Caco-2 (cell line): Measurements from ENCODE around the gene SLC17A9. TPM values are rescaled to one million over a fixed set of nuclear protein-coding genes. Genes with fewer than 3 reads are reported as not detected.

Experiments
- BruUV-seq: library from RNA; stranded (reverse); fragments of 400-500 nt; replicated peaks from 2 replicates; lab custom pipeline; 2021; lab: Mats Ljungman, UMichigan
- CTCF ChIA-PET: fragments of 300-600 bp; sonication (Branson Sonifier 250); formaldehyde crosslinking; loops from one replicate; lab custom pipeline; 2022; ENCODE audit warnings: antibody characterized with exemption; lab: Charles Lee
- POLR2A ChIA-PET: fragments of 300-600 bp; sonication (Branson Sonifier 250); formaldehyde crosslinking; loops from one replicate; lab custom pipeline; 2022; ENCODE audit warnings: antibody characterized with exemption; lab: Charles Lee
- DNase-seq, 2 experiments: peaks; one replicate each; pipeline versions ENCODE4 v3.0.0 to v3.0.0-alpha.2; 2020 to 2022
- H3K27me3 ChIP-seq: replicated peaks from 2 replicates; pipeline ENCODE4 v1.6.0; 2011; ENCODE audit warnings: low read length; ENCODE audit not compliant: control insufficient read depth, insufficient read depth
- H3K36me3 ChIP-seq: 2 replicates; pipeline ENCODE4 v1.5.1; 2011; ENCODE audit warnings: low read length; ENCODE audit not compliant: control insufficient read depth, insufficient read depth
- H3K4me1 ChIP-seq: fragments of 250-450 bp; sonication (Bioruptor Pico); 2 replicates; pipeline ENCODE4 v1.5.1; 2020; ENCODE audit warnings: mild to moderate bottlenecking
- H3K4me3 ChIP-seq: 2 replicates; pipeline ENCODE4 v1.5.1; 2011; ENCODE audit warnings: low read depth, mild to moderate bottlenecking, control low read depth, low read length
- H3K9me3 ChIP-seq: fragments of 250-450 bp; sonication (Bioruptor Pico); 2 replicates; pipeline ENCODE4 v1.5.1; 2020; ENCODE audit warnings: mild to moderate bottlenecking, moderate library complexity
- H3K27ac Mint-ChIP-seq: one replicate; pipeline ENCODE4 v1.8.0; 2022; ENCODE audit warnings: mixed read lengths; ENCODE audit not compliant: unreplicated experiment
- H3K27me3 Mint-ChIP-seq: one replicate; pipeline ENCODE4 v1.8.0; 2022; ENCODE audit warnings: mixed read lengths; ENCODE audit not compliant: insufficient read depth, unreplicated experiment
- H3K36me3 Mint-ChIP-seq: one replicate; pipeline ENCODE4 v1.8.0; 2022; ENCODE audit warnings: mild to moderate bottlenecking, mixed read lengths; ENCODE audit not compliant: insufficient read depth, unreplicated experiment
- H3K4me1 Mint-ChIP-seq: one replicate; pipeline ENCODE4 v1.8.0; 2022; ENCODE audit warnings: low read depth, mixed read lengths; ENCODE audit not compliant: unreplicated experiment
- H3K4me3 Mint-ChIP-seq: one replicate; pipeline ENCODE4 v1.8.0; 2022; ENCODE audit warnings: mild to moderate bottlenecking, moderate library complexity, mixed read lengths; ENCODE audit not compliant: unreplicated experiment
- H3K9me3 Mint-ChIP-seq: one replicate; pipeline ENCODE4 v1.8.0; 2022; ENCODE audit warnings: mixed read lengths; ENCODE audit not compliant: unreplicated experiment
- intact Hi-C: fragments of 100-400 bp; cut with micrococcal nuclease; formaldehyde crosslinking; loops from one replicate; pipeline ENCODE4 v1.10.0; 2022; ENCODE audit not compliant: unreplicated experiment
- total RNA-seq: library from RNA; stranded (reverse); gene quantifications from 2 replicates; pipeline ENCODE4 v1.2.3, GENCODE V29; 2022
- TF ChIP-seq, protein P1 (sequence below), 2 experiments: fragments of 200-600 bp in 1 of 2; IDR thresholded peaks; 1 replicate in 1 of 2; 2 replicates in 1 of 2; pipeline versions ENCODE4 v1.5.1 to v1.8.0; 2011 to 2022; ENCODE audit warnings: antibody characterized with exemption in 1 of 2, control low read depth in 1 of 2, inconsistent platforms in 1 of 2, low read depth in 1 of 2, low read length in 1 of 2, mild to moderate bottlenecking in 1 of 2, moderate library complexity in 1 of 2; ENCODE audit not compliant: insufficient read depth in 1 of 2, severe bottlenecking in 1 of 2, unreplicated experiment in 1 of 2

Gene SLC17A9
- total RNA-seq, 1 experiment from 2014 or later, result 64.7 TPM

DNA sequence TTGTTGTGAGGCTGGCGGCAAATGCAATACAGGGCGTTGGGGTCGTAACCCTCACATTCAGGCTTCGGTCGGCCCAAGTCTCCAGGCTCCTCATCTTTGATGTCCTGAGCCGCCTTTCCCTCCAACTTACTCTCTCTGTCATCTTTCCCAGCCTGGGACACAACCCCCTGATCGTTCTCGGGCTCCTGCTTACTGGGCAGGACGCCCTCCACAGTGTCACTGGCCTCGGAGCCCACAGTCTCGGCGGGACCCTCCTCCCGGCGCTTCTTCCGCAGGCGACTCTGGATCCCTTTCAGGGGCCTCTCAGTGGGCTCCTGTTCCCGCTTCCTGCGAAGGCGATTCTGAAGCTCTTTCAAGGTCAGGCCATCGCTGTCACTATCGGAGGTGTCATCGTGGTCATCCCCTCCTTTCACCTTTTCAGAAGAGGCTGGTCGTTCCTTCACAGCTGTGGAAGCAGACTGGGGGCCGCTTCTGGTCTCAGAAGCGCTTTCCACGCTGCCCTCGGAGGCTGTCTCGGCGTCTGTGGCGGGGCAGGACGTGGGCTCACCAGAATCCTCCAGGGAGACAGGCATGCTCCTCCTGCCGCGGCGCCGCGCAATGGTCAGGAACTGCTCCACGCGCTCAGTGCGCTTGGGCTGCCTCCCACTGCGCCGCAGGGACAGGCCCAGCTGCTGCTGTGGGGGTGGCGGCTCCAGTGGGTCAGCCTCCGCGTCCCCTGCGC, 41.6 kb upstream of the SLC17A9 start:
- peaks cover 21% of the 10 kb centered on the region for H3K36me3 ChIP-seq
- CTCF ChIA-PET, result interaction anchor here (0.5 kb wide), 1 partner anchor 109 kb away, joined by 3 read pairs; no protein-coding TSS in a partner anchor

DNA sequence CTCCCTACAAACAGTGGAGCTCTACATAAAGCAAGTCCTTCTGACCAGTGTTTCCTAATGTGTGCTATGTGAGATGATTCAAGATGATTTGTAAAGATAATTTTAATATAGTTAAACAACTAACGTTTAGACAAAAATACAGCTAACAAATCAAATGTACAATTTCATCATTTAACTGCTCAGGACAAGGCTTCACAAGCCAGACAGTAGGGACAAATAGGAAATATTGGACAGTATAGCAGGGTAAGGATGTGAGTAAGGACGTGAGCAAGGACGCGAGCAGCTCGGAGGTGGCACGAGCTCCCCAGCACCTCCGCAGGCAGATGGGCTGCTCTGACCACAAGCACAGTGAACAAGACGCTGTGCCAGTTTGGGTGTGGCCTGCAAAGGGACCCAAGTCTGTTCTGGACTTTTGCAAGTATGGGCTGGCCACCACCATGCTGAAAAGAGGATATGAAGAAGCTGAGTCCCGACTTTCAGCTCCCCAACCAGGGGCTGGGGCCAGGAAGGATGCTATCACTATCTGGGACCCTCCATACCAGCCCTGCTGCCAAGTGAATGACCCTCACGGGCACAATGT, 40.7 kb upstream of the SLC17A9 start:
- no peaks in the 10 kb centered on the region for H3K27me3 Mint-ChIP-seq
- POLR2A ChIA-PET, result interaction anchor here (1.0 kb wide), 1 partner anchor 118 kb away, joined by 4 read pairs; no protein-coding TSS in a partner anchor
- H3K4me3 Mint-ChIP-seq, result no peak overlapping the region
- no peak overlapping the region for H3K4me3 ChIP-seq
- peak in 1 of 2 experiments; percentile 34 for DNase-seq
- H3K4me1 Mint-ChIP-seq, result peaks cover 21% of the 10 kb centered on the region
- no peaks in the 10 kb centered on the region for H3K9me3 ChIP-seq
- no peak overlapping the region for H3K27ac Mint-ChIP-seq
- peaks cover 35% of the 10 kb centered on the region for H3K4me1 ChIP-seq
- CTCF ChIA-PET, result interaction anchor here (0.6 to 2.6 kb wide), 3 partner anchors 9 to 27 kb away, joined by 3 to 13 read pairs (median 3); no protein-coding TSS in a partner anchor
- peaks cover 89% of the 10 kb centered on the region for H3K36me3 Mint-ChIP-seq
- intact Hi-C loops, result no loop called here
- no peaks in the 10 kb centered on the region for H3K27me3 ChIP-seq
- peaks cover 20% of the 10 kb centered on the region for H3K36me3 ChIP-seq
- no peaks in the 10 kb centered on the region for H3K9me3 Mint-ChIP-seq
- no TSS peak for BruUV-seq
- TF ChIP-seq, protein P1, sequence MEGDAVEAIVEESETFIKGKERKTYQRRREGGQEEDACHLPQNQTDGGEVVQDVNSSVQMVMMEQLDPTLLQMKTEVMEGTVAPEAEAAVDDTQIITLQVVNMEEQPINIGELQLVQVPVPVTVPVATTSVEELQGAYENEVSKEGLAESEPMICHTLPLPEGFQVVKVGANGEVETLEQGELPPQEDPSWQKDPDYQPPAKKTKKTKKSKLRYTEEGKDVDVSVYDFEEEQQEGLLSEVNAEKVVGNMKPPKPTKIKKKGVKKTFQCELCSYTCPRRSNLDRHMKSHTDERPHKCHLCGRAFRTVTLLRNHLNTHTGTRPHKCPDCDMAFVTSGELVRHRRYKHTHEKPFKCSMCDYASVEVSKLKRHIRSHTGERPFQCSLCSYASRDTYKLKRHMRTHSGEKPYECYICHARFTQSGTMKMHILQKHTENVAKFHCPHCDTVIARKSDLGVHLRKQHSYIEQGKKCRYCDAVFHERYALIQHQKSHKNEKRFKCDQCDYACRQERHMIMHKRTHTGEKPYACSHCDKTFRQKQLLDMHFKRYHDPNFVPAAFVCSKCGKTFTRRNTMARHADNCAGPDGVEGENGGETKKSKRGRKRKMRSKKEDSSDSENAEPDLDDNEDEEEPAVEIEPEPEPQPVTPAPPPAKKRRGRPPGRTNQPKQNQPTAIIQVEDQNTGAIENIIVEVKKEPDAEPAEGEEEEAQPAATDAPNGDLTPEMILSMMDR (IDR thresholded peaks at IDR 0.05; ENCODE audit: insufficient read depth in 1 of 2, low read depth in 1 of 2, low read length in 1 of 2, severe bottlenecking in 1 of 2, unreplicated experiment in 1 of 2), result no peak

More for the DNA sequence above, 41.6 kb upstream of the SLC17A9 start:
- TF ChIP-seq, protein P1 (IDR thresholded peaks at IDR 0.05; ENCODE audit: insufficient read depth in 1 of 2, low read depth in 1 of 2, low read length in 1 of 2, severe bottlenecking in 1 of 2, unreplicated experiment in 1 of 2), result no peak
- H3K27me3 ChIP-seq, result no peaks in the 10 kb centered on the region
- intact Hi-C loops, result no loop called here
- H3K9me3 ChIP-seq, result no peaks in the 10 kb centered on the region
- Mint-ChIP-seq H3K9me3 (no peaks in the 10 kb centered on the region), H3K36me3 (peaks cover 93% of the 10 kb centered on the region), H3K27ac (peak overlapping the region; percentile 33), H3K4me3 (peak overlapping the region; percentile 17), H3K27me3 (no peaks in the 10 kb centered on the region), H3K4me1 (peaks cover 16% of the 10 kb centered on the region)
- BruUV-seq, result TSS peak; percentile 10
- peak in 1 of 2 experiments; percentile 36 for DNase-seq
- peaks cover 27% of the 10 kb centered on the region for H3K4me1 ChIP-seq
- H3K4me3 ChIP-seq, result no peak overlapping the region
- POLR2A ChIA-PET, result no interaction called here

DNA sequence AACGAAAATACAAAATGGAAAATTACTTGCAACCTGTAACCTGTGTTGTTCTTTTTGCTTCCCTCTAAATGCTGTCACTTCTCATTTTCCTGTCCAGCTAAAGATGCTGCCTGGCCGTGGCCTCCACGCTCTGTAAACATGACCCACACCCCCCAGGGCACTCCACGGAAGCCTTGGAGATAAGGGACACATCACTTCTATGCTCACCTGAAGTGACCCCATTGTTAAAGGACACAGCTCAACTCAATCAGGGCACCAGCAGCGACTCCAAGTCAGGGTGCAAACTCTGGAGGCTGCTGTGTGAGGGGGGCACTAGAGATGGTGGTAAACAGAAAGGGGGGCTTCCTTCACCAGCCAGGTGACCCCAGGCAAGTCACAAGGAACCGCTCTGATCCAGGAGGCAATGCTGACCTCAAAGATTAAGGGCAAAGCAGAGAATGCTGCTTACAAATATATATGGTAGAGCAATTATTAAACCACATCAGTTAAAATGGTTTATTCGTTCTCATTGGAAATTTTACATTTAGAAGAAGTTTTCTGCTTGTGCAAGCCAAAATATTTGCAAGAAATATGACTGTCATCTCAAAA, 39.4 kb upstream of the SLC17A9 start:
- ChIA-PET POLR2A (interaction anchor here (0.6 to 1.1 kb wide), 4 partner anchors 24 to 909 kb away, joined by 3 to 6 read pairs (median 4); partner anchors contain the start of gene GID8), CTCF (interaction anchor here (1.6 to 2.6 kb wide), 2 partner anchors 10 to 12 kb away, joined by 3 to 13 read pairs; no protein-coding TSS in a partner anchor)
- peak in 1 of 2 experiments; percentile 57 for DNase-seq
- Mint-ChIP-seq H3K27me3 (no peaks in the 10 kb centered on the region), H3K36me3 (peaks cover 79% of the 10 kb centered on the region), H3K9me3 (no peaks in the 10 kb centered on the region), H3K4me3 (no peak overlapping the region), H3K27ac (peak overlapping the region; percentile 75), H3K4me1 (peaks cover 35% of the 10 kb centered on the region)
- no peak overlapping the region for H3K4me3 ChIP-seq
- intact Hi-C loops, result no loop called here
- BruUV-seq, result no TSS peak
- peaks cover 16% of the 10 kb centered on the region for H3K36me3 ChIP-seq
- H3K27me3 ChIP-seq, result no peaks in the 10 kb centered on the region
- peaks cover 47% of the 10 kb centered on the region for H3K4me1 ChIP-seq
- H3K9me3 ChIP-seq, result no peaks in the 10 kb centered on the region
- TF ChIP-seq, protein P1 (IDR thresholded peaks at IDR 0.05; ENCODE audit: insufficient read depth in 1 of 2, low read depth in 1 of 2, low read length in 1 of 2, severe bottlenecking in 1 of 2, unreplicated experiment in 1 of 2), result no peak
